Posterior vena cava (tissue), 2 donors: ENCODE measurements around the gene TMEM218. TPM values are rescaled to one million over a fixed set of nuclear protein-coding genes. Genes with fewer than 3 reads are reported as not detected.

ENCODE experiments used
- DNase-seq: peaks from one replicate; pipeline ENCODE4 v3.0.0-alpha.2; 2020; ENCODE audit warnings: low spot score
- intact Hi-C, 2 donors: fragments of 100-400 bp; cut with DNase I; formaldehyde crosslinking; loops; one replicate each; pipeline versions ENCODE4 v1.14.1 to v1.14.2; 2022 to 2023
- total RNA-seq, 2 donors: library from RNA; stranded (reverse); fragmentation: NEBNext Ultra II Directional; extraction: Animal tissue kit (Norgen Biotek cat#: 25700); gene quantifications; one replicate each; pipeline ENCODE4 v1.2.1, GENCODE V29; 2021
- donor health status: DM: yes; HTN: yes; CAD: no.
- donor health status: DM: yes; HTN: yes; CAD: no.

The TMEM218 gene
- total RNA-seq, 2 donors from 2014 or later, result 12.5 to 15.7 TPM

DNA sequence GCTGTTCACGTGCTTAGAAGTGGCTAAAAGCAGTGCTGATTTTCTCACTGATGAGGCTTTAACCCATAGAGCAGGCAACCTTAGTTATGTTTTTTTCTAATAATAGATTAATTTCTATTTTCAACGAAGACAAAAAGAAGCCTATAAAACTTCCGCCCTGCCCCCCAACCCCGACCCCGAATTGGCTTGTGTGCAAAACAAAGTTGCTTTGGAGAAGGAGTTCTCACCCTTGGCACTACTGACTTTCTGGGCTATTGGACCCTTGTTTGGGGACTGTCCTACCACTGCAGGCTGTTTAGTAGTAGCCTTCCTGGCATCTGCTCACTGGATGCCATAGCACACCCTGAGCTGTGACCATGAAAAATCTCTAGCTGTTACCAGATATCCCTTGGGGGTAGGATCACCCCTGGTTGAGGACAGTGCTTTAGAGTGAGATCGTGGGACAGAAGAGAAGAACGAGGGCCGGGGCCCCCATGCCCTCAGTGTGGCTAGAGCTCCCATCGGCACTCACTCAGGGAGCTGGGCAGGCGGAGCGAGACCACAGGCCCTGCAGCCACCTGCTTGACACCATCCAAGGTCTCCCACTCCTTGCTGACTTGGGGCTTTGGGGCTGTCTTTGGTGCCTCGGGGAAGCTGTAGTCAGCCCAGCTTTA lies 31.4 kb downstream of the TMEM218 start:
- DNase-seq, result no peak
- intact Hi-C loops, result no loop called here

GRCh38 chr11:125079151-125079877 lies 32.1 kb downstream of the TMEM218 start:
- intact Hi-C loops, result no loop called here
- no peak for DNase-seq

- intact Hi-C loops, result no loop called here
- no peak for DNase-seq
Measured at GRCh38 chr11:125078516-125079140, 32.8 kb downstream of the TMEM218 start.

DNA sequence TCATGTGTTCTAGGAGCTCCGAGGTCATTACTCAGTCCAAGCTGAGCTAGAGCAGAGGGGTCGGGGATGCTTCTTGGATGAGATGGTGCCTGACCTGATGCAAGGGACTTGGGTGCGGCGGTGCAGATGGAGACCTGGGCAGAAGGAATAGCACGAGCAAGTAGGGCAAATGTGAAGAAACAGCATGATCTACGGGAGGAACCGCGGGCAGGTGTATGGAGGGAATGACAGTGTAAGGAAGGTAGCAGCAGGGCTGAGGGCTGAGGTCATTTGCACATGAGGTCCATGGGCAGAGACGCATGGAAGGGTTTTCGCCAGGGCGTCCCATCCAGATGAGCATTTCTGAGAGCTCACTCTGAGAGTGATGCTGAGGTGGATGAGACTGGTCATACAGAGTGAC lies 33.4 kb downstream of the TMEM218 start:
- intact Hi-C loops, result no loop called here
- no peak for DNase-seq

DNA sequence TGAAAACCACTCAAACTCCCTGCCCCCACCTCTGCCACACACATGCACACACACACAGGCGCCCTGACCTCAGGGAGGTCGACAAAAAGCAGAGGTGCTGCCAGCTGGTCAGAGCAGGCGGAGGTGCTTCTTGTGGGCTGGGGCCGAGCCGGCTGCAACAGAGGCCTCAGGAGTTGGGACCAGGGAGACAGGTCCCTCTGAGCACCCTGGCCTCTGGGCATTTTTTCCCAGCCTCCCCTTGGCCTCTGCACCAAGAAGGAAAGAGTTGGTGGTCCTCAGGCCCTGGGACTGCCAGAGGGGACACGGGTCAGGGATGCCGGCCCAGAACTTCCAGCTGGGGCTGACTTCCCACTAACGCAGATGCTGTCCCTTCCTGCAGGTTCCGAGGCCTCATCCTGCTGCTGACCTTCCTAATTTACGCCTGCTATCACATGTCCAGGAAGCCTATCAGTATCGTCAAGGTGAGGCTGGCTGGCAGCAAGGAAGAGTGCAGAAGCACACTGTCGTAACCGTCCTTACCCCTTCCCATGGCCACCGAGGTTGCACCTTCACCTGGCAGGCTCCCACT lies 35.0 kb downstream of the TMEM218 start:
- intact Hi-C loops, result no loop called here
- no peak for DNase-seq

DNA sequence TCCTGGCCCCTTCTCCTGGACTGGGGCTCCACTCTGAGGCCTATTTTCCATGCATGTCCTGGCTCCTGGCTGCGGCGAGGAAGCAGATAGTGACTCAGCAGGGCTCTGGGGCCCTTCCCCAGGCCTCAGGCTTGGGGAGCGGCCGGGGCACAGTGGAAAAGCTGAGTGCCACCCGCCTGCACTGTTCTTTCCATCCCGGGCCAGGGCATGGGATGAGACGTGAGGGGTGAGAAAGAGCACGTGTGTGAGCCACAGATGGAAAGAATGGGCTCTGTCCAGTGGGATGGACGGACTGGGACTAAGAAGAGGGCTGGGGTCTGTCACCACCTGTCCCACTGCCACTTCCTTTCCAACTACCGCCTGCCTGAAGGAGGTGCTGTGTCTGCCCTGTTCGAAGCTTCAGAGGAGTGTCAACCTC lies 35.5 kb downstream of the TMEM218 start:
- intact Hi-C loops, result no loop called here
- DNase-seq, result no peak

DNA sequence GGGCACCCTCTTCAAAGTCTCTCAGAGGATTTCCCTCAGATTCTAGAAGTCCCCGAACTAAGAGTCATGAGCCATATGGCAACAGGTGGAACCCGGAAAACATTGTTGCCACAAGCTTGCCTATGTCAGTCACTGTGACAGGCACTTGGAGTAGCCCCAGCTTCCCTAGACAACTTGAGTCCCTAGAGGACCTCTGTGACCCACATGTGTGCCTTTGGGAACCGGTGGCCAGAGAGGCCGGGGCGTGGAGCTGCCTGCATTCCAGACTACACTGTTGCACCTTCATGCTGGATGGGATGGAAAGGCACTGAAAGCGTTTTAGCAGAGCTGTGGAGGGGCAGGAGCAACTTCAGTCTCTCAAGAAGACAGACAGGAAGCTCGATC lies 36.2 kb downstream of the TMEM218 start:
- DNase-seq, result no peak
- intact Hi-C loops, result no loop called here

GRCh38 chr11:125074511-125075241 lies 36.8 kb downstream of the TMEM218 start:
- no peak for DNase-seq
- intact Hi-C loops, result no loop called here

- no peak for DNase-seq
- intact Hi-C loops, result no loop called here
Measured at GRCh38 chr11:125073616-125074483, 37.6 kb downstream of the TMEM218 start.

- no peak for DNase-seq
- intact Hi-C loops, result no loop called here
Measured at GRCh38 chr11:125072961-125073590, 38.4 kb downstream of the TMEM218 start.

DNA sequence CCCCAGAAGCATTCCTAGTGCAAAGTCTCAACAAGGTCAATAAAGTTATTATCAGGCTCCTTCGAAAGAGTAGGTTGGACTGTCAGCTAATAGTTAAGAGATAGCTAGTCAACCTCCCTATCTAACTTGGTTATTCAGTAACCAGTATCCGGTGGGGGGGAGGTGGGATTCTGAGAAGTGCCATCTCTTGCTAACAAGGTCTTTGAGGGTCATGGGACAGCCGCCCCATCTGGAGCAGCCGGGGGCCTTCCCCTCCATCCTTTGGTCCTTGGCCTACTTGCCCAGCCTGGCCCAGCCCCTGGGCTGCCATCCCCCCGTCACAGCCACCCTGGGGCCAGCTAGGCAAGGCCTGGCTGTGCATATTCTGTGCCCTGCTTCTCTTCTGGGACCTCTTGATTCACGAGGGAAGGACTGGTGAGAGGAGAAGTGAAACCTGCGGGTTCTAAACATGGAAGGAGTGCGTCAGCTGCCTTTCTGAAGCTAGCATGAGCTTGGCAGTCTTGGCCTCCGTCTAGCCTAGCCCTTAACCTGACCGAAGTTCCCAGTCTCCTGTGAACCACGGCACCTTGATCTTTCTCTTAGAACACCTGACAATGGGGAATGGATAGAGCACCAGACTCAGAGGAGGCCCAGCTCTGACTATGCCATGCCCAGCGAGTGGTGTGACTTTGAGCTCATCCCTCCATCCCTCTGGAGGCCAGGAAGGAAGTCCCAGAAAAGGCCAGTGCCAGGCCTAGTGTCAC lies 39.0 kb downstream of the TMEM218 start:
- DNase-seq, result peak; percentile 73
- intact Hi-C loops, result no loop called here

- DNase-seq, result no peak
- intact Hi-C loops, result no loop called here
Measured at GRCh38 chr11:125071846-125072217, 39.6 kb downstream of the TMEM218 start.

DNA sequence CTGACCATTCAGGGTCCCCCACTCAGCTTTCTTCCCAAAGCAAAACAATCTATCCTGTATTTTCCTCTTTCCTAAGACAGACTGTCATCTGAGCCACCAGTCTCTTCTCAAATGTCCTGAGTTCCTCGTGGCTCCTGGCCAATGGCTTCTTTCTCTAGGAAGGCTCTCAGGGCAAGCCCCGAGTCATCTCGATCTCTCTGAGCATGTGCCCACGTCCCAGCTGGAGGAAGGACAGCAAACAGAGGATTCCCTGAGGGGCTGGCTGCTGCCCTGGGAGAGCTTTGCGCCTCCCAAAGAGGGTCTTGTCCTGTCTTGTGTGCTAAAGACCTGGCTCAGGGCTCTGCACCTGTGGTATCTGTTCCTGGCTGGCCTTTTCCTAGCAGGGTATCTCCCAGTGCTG lies 40.0 kb downstream of the TMEM218 start:
- intact Hi-C loops, result no loop called here
- no peak for DNase-seq

GRCh38 chr11:125070699-125071254 lies 40.6 kb downstream of the TMEM218 start:
- peak; percentile 93 for DNase-seq

GRCh38 chr11:125069796-125070195 lies 41.6 kb downstream of the TMEM218 start:
- intact Hi-C loops, result no loop called here
- DNase-seq, result no peak

More at GRCh38 chr11:125070699-125071254, 40.6 kb downstream of the TMEM218 start:
- intact Hi-C loops, result no loop called here

- intact Hi-C loops, result no loop called here
- no peak for DNase-seq
Measured at GRCh38 chr11:125069008-125069407, 42.4 kb downstream of the TMEM218 start.

GRCh38 chr11:125068368-125068767 lies 43.1 kb downstream of the TMEM218 start:
- intact Hi-C loops, result no loop called here
- DNase-seq, result no peak
